Stimulated activated naive CD8-positive, alpha-beta T cell treated with anti-CD3 and anti-CD28 coated beads, Interleukin-15, Interleukin-2, amounts not matched to agents 100 U/mL and 50 U/mL, for 24 hours (primary cell): Measurements from ENCODE around the gene GABRG2.

Experiments used
- ATAC-seq: fragments of 150-1000 bp; cut with Tn5 transposase; one replicate; pipeline ENCODE4 v1.10.0; 2021
- DNase-seq: peaks from one replicate; pipeline ENCODE4 v3.0.0; 2021

GABRG2 gene

DNA sequence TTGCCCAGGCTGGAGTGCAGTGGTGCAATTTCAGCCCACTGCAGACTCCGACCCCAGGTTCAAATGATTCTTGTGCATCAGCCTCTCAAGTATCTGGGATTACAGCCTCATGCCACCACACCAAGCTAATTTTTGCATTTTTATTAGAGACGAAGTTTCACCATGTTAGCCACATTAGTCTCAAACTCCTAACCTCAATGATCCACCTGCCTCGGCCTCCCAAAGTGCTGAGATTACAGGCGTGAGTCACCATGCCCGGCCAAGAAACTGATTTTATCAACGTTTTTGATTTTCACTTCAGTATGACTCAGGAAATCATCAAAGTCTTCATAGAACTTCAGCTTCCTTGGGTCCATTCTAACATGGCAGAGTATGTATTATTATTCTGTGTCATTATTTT lies 125.4 kb downstream of the GABRG2 start:
- ATAC-seq: no peak
- no peak for DNase-seq

DNA sequence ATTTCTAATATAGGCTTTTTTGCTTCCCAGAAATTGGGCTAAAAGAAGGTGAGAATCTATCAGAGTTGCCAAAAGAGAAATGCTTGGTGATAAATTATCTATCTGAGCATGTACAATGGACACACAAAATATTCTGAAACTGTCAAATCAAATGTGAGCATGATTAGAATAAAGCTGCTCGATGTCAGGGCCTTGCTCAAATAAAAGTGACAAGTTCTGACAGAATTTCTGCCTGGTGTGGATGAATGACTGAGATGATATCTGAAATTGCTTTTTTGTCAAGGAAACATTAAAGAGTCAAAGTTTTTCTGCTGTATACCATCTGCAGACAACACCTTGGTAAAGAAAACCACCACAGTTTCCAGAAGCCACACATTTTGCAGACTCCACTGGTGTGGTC lies 128.8 kb downstream of the GABRG2 start:
- DNase-seq (no peak), ATAC-seq (no peak)

DNA sequence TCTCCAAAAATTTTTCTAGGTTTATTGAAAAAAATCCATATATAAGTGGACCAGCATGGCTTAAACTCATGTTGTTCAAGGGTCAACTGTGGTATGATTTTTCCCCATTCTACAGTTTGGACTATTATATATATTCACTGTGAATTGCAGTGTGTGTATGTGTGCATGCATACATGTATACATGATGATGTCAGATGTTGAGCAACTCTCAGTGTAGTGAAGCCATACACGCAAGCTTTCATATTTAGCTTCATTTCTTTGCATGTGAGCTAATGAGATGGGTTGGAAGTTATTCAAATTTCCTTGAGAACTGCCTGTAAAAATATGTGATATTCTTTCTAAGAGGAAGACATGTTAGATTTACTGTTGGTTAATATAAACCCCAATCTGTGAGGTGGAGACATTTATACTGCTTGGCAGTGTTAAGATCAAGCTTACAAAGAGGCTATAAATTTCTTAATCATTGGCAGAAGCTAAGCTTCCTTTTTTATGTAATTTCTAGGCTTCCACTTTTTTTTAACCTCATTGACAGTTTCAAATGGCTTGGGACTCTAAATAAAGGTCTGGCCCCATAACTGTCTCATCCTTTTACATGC lies 134.8 kb downstream of the GABRG2 start:
- DNase-seq: no peak
- ATAC-seq: no peak
